ENCODE data around the gene PEAR1.

PEAR1 gene

DNA sequence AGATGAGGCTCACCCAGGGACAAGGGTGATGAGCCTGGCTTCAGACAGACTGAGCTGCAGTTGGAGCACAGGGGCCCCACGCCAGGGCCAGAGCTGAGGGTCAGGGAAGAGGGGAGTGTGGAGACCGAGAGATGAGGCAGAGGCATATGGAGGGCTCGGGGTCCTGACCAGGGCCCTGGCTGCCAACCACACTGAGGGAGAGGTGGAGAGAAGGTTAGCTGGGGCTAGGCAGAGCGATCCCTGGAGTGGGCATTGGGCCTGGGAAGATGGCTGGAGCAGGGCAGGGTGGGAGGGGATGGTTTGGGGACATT lies 8.0 kb downstream of the PEAR1 start:
- DNase-seq (ENCODE audit: low read depth in 2 of 2): no peak

DNA sequence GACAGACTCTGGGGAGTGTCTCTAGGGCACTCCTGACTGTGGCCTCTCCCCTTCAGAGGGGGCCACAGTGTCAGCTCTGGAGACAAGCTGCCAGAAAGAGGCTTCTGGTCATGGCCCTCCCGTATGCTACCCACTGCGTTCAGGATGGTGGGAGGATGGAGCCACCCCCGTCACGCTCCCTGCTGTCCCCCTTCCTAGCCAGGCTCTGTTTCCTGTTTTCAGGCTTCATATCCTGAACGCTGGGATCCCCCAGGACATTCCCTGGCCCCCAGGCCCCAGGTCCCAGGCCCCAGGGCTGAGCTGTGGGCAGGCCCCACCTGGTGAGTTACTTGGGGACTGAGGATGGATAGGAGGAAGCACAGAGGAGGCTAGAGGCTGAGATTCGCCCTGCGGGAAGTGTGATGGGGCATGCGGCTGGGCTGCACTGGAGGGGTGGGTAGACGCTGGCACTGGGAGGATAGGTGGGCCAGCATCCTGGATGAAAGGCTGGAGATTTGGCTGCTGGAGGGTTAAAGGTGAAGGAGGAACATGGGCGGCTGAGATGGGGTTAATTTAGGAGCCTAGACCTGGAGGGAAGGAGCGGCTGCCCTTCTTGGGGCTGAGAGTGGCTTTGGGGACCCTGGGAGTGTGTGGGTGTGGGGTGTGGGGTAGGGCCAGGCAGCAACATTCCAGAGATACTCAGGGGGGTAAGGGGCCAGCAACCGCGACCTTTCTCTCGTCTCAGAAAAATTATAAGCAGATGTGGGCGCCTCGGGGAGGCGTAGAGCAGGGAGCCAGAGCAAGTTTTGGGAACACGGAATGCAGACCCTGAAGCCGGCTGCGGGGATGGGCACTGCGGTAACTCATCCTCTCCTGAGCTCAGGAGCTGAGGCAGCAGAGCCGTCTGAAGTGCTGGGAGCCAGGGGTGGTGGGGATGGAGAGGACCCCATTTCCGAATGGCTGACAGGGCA lies 8.7 kb downstream of the PEAR1 start:
- no peak for DNase-seq (ENCODE audit: low read depth in 2 of 2)

DNA sequence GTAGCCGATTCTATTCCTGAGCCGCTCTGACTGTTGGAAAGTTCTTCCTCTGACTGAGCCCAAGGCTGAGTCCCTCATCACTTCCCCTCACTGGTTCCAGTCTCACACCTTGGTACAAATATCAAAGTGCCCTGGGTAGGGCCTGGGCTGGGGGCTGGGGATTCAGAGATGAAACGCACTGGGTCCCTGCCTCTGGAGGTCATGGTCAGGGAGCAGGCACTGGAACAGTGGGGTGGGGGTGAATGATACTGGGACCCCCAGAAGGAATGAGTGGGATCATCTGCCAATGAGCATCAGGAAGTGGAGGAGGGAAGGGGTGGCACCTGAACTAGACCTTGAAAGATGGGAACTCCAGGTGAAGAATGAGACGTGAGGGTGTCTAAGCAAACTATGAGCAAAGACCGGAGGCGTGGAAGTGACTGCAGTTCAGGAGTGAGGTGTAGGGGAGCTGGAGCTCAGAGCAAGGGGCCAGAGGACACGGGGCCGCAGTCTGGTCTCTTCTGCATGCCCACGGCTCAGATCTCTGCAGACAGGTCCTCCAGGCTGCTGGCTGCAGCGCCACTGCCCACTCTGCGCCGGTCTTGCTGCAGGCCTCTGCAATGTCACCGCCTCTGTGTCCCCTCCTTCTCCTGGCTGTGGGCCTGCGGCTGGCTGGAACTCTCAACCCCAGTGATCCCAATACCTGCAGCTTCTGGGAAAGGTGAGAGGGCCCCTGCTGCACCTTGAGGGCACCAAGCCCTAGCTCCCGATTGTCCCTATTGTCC lies 10.0 kb downstream of the PEAR1 start:
- DNase-seq (ENCODE audit: low read depth in 2 of 2): no peak

DNA sequence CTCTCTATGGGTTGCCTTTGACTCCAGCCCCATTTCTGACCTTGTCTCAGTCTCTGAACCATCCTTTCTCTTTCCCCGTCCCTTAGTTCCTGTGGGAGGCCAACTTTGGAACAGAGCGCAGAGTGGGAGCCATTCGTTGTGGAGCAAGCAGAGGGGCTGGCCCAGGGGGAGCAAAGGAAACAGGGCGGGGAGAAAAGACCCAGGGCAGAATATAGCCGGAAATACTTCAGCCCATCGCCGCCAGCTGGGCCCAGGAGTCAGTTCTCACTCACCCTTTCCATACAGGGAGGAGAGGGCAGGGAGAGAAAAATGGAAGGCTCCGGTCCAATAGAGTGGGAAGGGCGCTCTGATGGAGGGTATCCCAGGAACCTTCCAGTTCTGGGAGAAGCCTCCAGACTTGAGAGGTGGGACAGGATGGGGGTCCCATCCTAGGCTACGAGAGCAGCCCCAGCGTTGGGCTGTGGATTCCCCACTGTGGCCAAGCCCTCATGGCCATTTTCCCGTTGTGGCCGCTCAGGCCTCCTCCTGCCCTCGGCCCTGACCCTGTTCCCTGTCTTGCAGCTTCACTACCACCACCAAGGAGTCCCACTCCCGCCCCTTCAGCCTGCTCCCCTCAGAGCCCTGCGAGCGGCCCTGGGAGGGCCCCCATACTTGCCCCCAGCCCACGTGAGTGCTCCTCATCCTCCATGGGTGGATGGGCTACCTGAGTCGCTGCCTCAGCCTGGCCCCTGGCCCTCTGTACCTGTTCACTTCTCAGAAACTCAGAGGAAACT lies 10.9 kb downstream of the PEAR1 start:
- DNase-seq (ENCODE audit: low read depth in 2 of 2): no peak

DNA sequence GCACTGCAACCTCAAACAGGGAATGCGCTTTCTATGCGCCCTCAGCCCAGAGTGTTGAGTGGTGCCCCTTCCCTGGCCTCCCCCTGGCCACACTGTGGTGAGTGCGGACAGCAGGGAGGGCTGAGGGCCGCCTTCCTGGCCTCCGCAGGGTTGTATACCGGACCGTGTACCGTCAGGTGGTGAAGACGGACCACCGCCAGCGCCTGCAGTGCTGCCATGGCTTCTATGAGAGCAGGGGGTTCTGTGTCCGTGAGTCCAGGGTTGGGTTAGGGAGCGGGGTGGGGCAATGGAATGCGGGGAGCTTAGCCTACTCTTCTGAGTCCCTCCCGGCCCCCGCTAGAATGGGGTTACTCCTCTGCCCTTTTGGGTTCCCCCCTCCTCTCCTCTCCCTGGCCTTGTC lies 11.7 kb downstream of the PEAR1 start:
- DNase-seq (ENCODE audit: low read depth in 2 of 2): no peak

DNA sequence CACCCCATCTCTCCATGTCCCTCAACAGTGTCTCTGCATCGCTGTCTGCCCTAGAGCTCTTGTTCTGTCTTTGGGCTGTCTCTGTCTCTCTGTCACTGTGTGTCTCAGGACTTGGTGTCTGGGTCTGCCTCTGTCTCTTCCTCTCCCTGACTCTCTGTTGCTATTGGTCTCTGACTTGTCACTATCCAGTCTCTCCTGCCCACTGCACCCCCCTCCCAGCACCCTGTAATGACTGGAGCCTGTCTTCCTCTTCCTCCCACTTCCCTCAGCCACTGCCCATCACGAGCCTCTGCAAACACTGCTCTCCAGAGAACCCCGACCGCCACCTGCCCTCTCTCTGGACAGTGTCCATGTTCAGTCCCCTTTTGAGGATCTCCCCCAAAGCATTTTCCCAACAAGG lies 12.1 kb downstream of the PEAR1 start:
- no peak for DNase-seq (ENCODE audit: low read depth in 2 of 2)

DNA sequence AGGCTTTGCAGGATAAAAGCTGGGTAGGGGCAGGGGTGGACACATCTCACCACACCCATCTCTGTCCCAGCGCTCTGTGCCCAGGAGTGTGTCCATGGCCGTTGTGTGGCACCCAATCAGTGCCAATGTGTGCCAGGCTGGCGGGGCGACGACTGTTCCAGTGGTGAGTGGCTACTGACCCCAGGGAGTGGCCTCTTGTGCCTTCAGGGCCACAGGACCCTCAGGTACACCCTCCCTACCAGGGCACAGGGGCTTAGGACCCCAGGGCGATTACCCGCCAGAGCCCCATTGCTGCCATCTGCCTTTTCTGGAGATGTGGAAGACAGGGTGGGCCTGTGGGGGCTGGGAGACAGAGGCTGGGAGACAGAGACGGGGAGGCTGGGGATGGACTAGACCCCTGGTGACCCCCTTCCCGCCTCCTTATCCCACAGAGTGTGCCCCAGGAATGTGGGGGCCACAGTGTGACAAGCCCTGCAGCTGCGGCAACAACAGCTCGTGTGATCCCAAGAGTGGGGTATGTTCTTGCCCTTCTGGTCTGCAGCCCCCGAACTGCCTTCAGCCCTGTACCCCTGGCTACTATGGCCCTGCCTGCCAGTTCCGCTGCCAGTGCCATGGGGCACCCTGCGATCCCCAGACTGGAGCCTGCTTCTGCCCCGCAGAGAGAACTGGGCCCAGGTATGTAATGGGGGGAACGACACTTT lies 12.8 kb downstream of the PEAR1 start:
- no peak for DNase-seq (ENCODE audit: low read depth in 2 of 2)

DNA sequence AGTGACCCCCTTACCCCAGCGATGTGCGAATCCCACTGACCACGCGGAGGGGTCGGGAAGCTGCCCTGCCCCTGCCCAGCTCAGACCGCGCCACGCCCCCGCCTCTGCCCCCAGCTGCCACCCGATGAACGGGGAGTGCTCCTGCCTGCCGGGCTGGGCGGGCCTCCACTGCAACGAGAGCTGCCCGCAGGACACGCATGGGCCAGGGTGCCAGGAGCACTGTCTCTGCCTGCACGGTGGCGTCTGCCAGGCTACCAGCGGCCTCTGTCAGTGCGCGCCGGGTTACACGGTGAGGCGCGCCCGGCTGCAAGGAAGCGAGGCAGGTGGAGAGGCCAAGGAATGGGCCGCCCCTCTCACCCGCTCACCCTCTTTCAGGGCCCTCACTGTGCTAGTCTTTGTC lies 15.0 kb downstream of the PEAR1 start:
- no peak for DNase-seq (ENCODE audit: low read depth in 2 of 2)

DNA sequence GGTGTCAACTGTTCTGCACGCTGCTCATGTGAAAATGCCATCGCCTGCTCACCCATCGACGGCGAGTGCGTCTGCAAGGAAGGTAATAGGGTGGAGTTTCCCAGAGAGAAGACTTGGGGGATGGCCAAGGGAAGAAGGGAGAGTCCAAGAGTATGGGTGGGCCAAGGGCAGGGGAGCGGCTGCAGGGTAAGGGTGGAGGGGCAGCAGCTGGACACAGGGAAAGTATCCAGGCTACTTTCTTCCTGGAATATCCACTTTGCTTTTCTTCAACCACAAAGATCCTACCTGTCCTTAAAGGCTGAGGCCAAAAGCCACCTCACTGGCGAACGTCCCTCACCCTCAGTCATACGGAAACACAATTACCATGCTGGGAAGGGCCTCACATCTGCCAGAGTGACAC lies 15.4 kb downstream of the PEAR1 start:
- no peak for DNase-seq (ENCODE audit: low read depth in 2 of 2)

DNA sequence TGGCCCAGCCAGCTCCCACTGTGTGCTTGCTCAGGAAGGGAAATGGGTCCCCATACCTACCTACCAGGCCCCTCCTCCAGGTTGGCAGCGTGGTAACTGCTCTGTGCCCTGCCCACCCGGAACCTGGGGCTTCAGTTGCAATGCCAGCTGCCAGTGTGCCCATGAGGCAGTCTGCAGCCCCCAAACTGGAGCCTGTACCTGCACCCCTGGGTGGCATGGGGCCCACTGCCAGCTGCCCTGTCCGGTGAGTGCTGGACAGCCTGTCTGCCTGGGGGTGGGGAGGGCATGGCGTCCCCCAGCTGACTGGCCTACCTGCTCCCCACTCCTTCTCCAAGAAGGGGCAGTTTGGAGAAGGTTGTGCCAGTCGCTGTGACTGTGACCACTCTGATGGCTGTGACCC lies 16.2 kb downstream of the PEAR1 start:
- DNase-seq (ENCODE audit: low read depth in 2 of 2): no peak

DNA sequence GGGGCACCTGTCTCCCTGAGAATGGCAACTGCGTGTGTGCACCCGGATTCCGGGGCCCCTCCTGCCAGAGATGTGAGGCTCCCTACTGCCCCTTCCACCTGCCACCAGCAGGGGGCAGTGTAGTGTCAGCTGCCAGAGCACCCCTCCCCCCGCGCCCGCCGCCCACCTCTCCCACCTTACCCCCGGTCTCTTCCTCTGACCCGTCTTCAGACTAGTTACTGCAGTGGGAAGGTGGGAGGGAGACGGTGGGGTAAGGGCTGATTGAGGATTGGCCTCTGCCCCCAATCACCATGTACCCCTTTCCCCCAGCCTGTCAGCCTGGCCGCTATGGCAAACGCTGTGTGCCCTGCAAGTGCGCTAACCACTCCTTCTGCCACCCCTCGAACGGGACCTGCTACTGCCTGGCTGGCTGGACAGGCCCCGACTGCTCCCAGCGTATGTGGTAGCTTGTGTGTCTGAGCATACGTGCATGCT lies 16.8 kb downstream of the PEAR1 start:
- peak; percentile 49 to 62 for DNase-seq (ENCODE audit: low read depth in 2 of 2)

DNA sequence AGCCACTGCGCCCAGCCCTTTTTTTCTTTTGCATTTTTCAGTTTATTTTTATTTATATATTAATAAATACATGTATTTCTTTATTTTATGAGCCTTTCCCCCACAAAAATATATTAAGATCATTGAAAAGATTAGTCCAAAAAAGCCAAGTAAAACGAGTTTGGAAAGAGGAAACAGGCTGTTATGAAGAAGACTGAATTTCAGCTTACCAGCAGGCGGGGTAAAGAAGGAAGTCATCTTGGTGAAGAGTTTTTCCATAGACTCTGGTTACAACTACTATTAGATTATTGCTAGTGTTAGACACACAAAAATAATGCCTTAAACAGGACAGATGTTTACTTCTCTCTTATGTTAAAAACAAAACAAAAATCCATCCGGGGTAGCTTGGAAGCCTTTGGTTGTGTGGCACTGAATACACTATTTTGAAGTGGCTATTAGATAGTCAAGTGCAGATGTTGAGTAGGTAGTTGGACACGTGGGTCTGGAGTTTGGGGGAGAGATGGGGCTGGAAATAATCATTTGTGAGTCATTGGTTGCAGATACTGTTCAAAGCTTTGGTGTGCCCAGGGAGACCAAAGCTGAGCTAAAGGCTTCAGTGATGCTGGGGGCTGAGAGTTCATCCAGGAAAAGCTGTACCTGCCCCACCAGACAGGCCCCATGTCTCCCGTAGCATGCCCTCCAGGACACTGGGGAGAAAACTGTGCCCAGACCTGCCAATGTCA lies 18.2 kb downstream of the PEAR1 start:
- DNase-seq (ENCODE audit: low read depth in 2 of 2): no peak

DNA sequence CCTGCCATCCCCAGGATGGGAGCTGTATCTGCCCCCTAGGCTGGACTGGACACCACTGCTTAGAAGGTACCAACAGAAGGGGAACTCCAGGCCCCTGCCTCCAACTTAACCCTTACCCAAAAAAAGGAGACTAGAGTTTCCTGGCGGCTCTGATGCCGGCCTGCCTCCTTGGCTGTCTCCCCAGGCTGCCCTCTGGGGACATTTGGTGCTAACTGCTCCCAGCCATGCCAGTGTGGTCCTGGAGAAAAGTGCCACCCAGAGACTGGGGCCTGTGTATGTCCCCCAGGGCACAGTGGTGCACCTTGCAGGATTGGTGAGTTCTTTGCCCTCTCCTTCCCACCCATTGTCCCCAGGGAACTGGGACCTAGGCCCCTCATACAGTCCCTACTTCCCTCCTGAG lies 18.8 kb downstream of the PEAR1 start:
- no peak for DNase-seq (ENCODE audit: low read depth in 2 of 2)

DNA sequence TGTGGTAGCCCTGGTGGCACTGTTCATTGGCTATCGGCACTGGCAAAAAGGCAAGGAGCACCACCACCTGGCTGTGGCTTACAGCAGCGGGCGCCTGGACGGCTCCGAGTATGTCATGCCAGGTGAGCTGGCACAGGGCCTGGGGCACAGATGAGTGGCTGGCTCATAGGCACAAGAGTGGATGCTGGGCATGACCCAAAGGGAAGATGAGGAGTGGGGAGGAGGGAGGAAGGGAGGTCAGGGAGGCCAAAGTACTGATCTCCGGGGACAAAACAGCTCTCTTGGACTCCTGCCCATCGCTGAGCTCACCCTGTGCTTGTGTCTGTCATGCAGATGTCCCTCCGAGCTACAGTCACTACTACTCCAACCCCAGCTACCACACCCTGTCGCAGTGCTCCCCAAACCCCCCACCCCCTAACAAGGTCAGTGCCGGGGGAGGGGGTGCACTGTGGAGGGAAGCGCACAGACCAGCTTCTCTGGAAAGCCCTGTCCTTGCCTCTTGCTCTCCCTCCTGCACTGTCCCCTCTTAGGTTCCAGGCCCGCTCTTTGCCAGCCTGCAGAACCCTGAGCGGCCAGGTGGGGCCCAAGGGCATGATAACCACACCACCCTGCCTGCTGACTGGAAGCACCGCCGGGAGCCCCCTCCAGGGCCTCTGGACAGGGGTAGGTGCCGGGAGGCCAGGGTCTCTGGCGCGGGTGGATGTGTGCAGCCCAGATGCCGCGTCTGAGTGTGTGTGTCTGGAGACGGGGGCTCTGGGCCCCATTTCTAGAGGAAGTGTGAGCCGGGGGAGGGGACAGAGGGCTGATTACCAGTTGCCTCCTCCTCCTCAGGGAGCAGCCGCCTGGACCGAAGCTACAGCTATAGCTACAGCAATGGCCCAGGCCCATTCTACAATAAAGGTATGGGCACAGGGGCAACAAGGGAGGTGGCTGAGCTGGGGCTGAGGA lies 19.6 kb downstream of the PEAR1 start:
- no peak for DNase-seq (ENCODE audit: low read depth in 2 of 2)

DNA sequence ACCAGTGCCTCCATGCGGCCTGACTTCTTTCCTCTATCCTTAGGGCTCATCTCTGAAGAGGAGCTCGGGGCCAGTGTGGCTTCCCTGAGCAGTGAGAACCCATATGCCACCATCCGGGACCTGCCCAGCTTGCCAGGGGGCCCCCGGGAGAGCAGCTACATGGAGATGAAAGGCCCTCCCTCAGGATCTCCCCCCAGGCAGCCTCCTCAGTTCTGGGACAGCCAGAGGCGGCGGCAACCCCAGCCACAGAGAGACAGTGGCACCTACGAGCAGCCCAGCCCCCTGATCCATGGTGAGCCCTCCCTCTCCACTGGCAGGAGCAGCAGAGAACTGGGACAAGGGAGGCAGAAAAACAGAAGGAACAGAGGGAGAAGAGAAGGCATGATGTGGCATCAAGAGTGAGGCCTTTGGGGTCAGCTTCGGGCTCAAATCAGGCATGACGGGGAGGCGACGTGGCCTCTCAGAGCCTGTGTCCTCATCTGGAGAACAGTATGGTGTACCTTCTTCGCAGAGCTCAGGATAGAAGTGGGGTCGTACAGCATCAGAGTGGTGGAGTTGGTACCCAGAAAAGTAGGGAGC lies 20.4 kb downstream of the PEAR1 start:
- DNase-seq (ENCODE audit: low read depth in 2 of 2): no peak

DNA sequence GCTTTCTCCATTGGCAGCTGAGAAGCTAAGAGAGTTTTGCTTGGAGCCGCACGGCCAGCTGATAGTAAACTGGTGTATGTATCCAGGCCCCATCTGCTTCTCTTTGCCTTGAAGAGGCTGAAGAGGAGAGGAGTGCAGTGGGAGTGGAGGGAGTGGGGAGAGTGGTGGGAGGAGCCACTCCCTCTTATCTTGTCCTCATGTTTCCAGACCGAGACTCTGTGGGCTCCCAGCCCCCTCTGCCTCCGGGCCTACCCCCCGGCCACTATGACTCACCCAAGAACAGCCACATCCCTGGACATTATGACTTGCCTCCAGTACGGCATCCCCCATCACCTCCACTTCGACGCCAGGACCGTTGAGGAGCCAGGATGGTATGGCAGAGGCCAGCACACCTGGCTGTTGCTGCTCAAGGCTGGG lies 20.9 kb downstream of the PEAR1 start:
- DNase-seq (ENCODE audit: low read depth in 2 of 2): no peak

DNA sequence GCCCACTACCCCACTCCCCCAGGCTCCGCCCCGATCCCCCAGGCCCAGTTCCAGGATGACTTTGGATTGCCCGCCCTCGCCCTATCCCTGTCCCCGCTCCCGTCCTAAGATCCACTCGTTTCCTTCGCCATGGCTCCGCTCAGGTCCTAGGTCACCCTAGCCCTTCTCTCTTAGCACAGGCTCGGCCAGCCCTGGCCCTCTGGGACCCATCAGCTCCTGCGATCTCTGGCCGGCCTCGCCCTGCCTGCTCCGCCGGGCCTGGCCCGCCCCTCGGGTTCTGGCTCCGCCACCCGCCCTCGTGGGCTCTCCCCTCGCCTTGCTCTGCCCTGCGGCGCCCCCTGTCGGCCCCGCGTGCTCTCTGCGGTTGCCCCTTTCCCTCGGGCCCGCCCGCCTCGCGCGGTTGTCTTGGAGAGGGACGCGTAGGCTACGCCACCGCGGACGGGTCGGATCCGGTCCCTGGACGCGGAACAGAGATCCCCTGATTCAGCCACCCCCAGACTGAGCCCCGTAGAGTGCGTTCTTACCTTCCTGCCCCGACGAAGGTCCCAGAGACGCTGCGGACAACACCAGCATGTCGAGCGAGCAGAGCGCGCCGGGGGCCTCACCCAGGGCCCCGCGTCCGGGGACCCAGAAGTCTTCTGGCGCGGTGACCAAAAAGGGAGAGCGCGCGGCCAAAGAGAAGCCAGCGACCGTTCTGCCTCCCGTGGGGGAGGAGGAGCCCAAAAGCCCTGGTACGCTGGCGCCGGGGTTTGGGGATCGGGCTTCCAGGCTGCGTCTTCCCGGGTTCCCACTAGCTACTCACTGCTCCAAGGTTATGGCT lies 26.9 kb downstream of the PEAR1 start, which contains the start of gene LRRC71:
Gene LRRC71 (plus strand): TSS at position 400 of the 820 bp plus-strand sequence. CDS start 172 bp downstream, at position 572.
- DNase-seq (ENCODE audit: low read depth in 2 of 2): peak; percentile 65 to 78

DNA sequence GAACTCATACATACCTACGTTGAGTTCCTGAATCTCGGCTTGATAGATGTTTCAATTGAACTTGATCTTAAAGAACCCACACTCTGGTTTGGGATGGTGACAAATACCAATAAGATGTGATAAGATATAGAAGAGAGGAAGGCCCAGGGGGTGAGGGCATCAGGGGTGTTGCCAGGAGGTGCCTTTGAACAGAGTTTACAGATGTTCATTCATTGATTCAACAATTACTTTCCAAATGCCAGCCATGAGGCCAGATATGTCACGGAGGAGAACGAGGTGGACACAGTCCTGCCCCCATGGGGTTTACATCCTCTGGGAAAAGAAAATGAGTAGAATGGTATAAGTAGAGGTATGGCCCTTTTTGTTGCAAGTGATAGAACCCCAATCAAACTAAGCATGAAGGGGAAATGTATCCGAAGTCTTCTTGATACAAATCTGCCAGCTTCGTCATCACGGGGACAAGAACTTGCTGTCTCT lies 27.6 kb downstream of the PEAR1 start:
- no peak for DNase-seq (ENCODE audit: low read depth in 2 of 2)
